Gastroesophageal sphincter (tissue), 4 donors: ENCODE results near the gene EID2B. TPM values are rescaled to one million over a fixed set of nuclear protein-coding genes. Genes with fewer than 3 reads are reported as not detected.

Source experiments
- ATAC-seq: fragments of 150-250 bp; one replicate; pipeline ENCODE4 v1.9.1; 2016; ENCODE audit warnings: mild to moderate bottlenecking, moderate library complexity
- H3K27ac ChIP-seq, 4 donors: fragments of 200-600 bp; sonication (generic) in 3 of 4; 1 replicate in 3 of 4; 2 replicates in 1 of 4; pipeline ENCODE4 v1.5.1; 2016 to 2019
- H3K27me3 ChIP-seq: fragments of 200-600 bp; sonication (generic); one replicate; pipeline ENCODE4 v1.5.1; 2019
- H3K36me3 ChIP-seq, 2 donors: fragments of 200-600 bp; sonication (generic); one replicate each; pipeline ENCODE4 v1.5.1; 2019; ENCODE audit warnings: control low read depth in 1 of 2
- H3K4me1 ChIP-seq, 3 donors: fragments of 200-600 bp; sonication (generic); 1 replicate in 2 of 3; 2 replicates in 1 of 3; pipeline ENCODE4 v1.5.1; 2016 to 2019; ENCODE audit warnings: control low read depth in 2 of 3
- H3K4me3 ChIP-seq, 2 donors: fragments of 200-600 bp; sonication (generic); one replicate each; pipeline ENCODE4 v1.5.1; 2019; ENCODE audit warnings: mild to moderate bottlenecking in 1 of 2, moderate library complexity in 1 of 2
- H3K9me3 ChIP-seq, 3 donors: fragments of 200-600 bp; sonication (generic); one replicate each; pipeline ENCODE4 v1.5.1; 2017 to 2019; ENCODE audit warnings: control low read depth in 2 of 3
- CTCF ChIP-seq, 4 experiments: fragments of 200-600 bp in 2 of 4; fragments of 450-650 bp in 2 of 4; sonication (generic) in 1 of 4; IDR thresholded peaks; one replicate each; pipeline ENCODE4 v1.5.1; 2017 to 2019; ENCODE audit warnings: antibody characterized with exemption in 4 of 4, mild to moderate bottlenecking in 2 of 4, moderate library complexity in 2 of 4
- EP300 ChIP-seq: sonication (generic); formaldehyde crosslinking; IDR thresholded peaks from one replicate; pipeline ENCODE4 v1.6.1; 2017; ENCODE audit warnings: antibody characterized with exemption, mild to moderate bottlenecking
- POLR2A ChIP-seq, 2 donors: fragments of 450-650 bp; IDR thresholded peaks; one replicate each; pipeline ENCODE4 v1.6.1; 2017; ENCODE audit warnings: antibody characterized with exemption in 2 of 2, mild to moderate bottlenecking in 2 of 2, moderate library complexity in 1 of 2
- POLR2AphosphoS5 ChIP-seq: sonication (generic); formaldehyde crosslinking; IDR thresholded peaks from one replicate; pipeline ENCODE4 v1.6.1; 2017; ENCODE audit warnings: antibody characterized with exemption
- WGBS, 2 donors: methylation state at CpG; one replicate each; pipeline ENCODE4 v1.1.5; 2018; ENCODE audit warnings: low coverage in 1 of 2; 5-methylcytosine and 5-hydroxymethylcytosine counted together
- total RNA-seq, 4 donors: library from RNA; depleted of rRNA; stranded (reverse); fragments of >200 nt; gene quantifications; one replicate each; pipeline ENCODE4 v1.1.0, GENCODE V29; 2016

The EID2B gene
- total RNA-seq, 4 donors from 2014 or later: 5.0 to 8.3 (median 6.5) TPM

- no peak for ATAC-seq
Measured at GRCh38 chr19:39550197-39550596, 17.5 kb upstream of the EID2B start.

GRCh38 chr19:39546599-39546998, 13.9 kb upstream of the EID2B start:
- no peak for ATAC-seq
- Histone ChIP-seq H3K27me3 (peaks cover 27% of the 10 kb centered on the region), H3K9me3 (no peaks in the 10 kb centered on the region), H3K4me3 (no peak overlapping the region), H3K27ac (no peak overlapping the region), H3K36me3 (no peaks in the 10 kb centered on the region), H3K4me1 (no peaks in the 10 kb centered on the region)
- TF ChIP-seq CTCF (IDR thresholded peaks at IDR 0.05) (no peak), POLR2A (IDR thresholded peaks at IDR 0.05) (no peak)
- 60 to 65% methylated on average over 3 to 5 of the region's 8 CpGs for WGBS, 2 donors

More at GRCh38 chr19:39550197-39550596, 17.5 kb upstream of the EID2B start:
- Histone ChIP-seq H3K4me1 (no peaks in the 10 kb centered on the region), H3K27ac (no peak overlapping the region), H3K36me3 (no peaks in the 10 kb centered on the region), H3K4me3 (no peak overlapping the region), H3K27me3 (peaks cover 51% of the 10 kb centered on the region), H3K9me3 (no peaks in the 10 kb centered on the region)
- 82 to 95% methylated on average over 4 to 5 of the region's 5 CpGs for WGBS, 2 donors
- TF ChIP-seq EP300: no peak
- no peak for TF ChIP-seq POLR2A (IDR thresholded peaks at IDR 0.05)
- TF ChIP-seq POLR2AphosphoS5: no peak
- TF ChIP-seq CTCF (IDR thresholded peaks at IDR 0.05): no peak

- TF ChIP-seq CTCF (IDR thresholded peaks at IDR 0.05) (no peak), POLR2A (IDR thresholded peaks at IDR 0.05) (no peak), EP300 (no peak), POLR2AphosphoS5 (no peak)
- Histone ChIP-seq H3K27ac (no peak overlapping the region), H3K4me1 (peaks cover 0 to 5% (median 0%) of the 10 kb centered on the region in 3 donors), H3K9me3 (no peaks in the 10 kb centered on the region), H3K36me3 (no peaks in the 10 kb centered on the region), H3K4me3 (no peak overlapping the region), H3K27me3 (peaks cover 27% of the 10 kb centered on the region)
- 63 to 71% methylated on average over 1 of the region's 1 CpG for WGBS, 2 donors
- ATAC-seq: no peak
Measured at GRCh38 chr19:39544911-39545310, 12.3 kb upstream of the EID2B start.

- no peak for TF ChIP-seq POLR2A (IDR thresholded peaks at IDR 0.05)
- TF ChIP-seq POLR2AphosphoS5: no peak
- TF ChIP-seq CTCF (IDR thresholded peaks at IDR 0.05): no peak
- TF ChIP-seq EP300: no peak
- no peak for ATAC-seq
- Histone ChIP-seq H3K36me3 (no peaks in the 10 kb centered on the region), H3K4me3 (no peak overlapping the region), H3K27ac (no peak overlapping the region), H3K9me3 (no peaks in the 10 kb centered on the region), H3K4me1 (peaks cover 0 to 5% (median 0%) of the 10 kb centered on the region in 3 donors), H3K27me3 (peaks cover 27% of the 10 kb centered on the region)
- 78 to 81% methylated on average over 3 to 6 of the region's 7 CpGs for WGBS, 2 donors
Measured at GRCh38 chr19:39544226-39544903, 11.7 kb upstream of the EID2B start.

GRCh38 chr19:39543477-39543857, 10.8 kb upstream of the EID2B start:
- H3K4me1 ChIP-seq: peaks cover 4 to 12% (median 8%) of the 10 kb centered on the region in 3 donors
- no peaks in the 10 kb centered on the region for H3K36me3 ChIP-seq
- no peak for TF ChIP-seq POLR2A (IDR thresholded peaks at IDR 0.05)
- no peak for TF ChIP-seq POLR2AphosphoS5
- TF ChIP-seq CTCF (IDR thresholded peaks at IDR 0.05): no peak
- no peak for TF ChIP-seq EP300
- no peak for ATAC-seq
- WGBS, 2 donors: 78 to 84% methylated on average over 2 to 3 of the region's 3 CpGs
- H3K9me3 ChIP-seq: no peaks in the 10 kb centered on the region
- H3K27me3 ChIP-seq: peaks cover 21% of the 10 kb centered on the region
- H3K27ac ChIP-seq: no peak overlapping the region
- no peak overlapping the region for H3K4me3 ChIP-seq
